ENCODE measurements around the gene KCNB1. TPM values are rescaled to one million over a fixed set of nuclear protein-coding genes. Genes with fewer than 3 reads are reported as not detected.

The KCNB1 gene
- total RNA-seq, 2 experiments from 2014 or later, result not detected

DNA sequence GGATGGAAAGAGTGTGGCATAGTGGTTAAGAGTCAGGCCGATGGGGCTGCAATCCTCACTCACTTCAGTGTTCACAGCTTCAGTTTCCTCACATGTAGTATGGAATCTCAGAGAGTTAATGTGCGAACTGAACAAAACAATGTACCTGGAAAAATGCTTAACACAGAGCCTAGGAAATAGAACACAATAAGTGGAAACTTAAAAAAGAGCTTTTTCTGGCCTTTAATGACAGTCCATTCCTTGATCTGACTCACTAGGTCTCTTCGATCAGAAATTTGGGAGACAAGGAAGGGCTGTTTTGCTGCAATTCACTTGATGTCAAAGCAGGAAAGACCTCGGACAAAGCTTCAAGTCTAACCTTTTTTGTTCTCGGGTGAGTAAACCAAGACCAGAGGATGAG, 56.1 kb downstream of the KCNB1 start:
- DNase-seq (no peak), ATAC-seq (no peak)
- ChIA-PET CTCF (no interaction called here), POLR2A (no interaction called here)
- no peak overlapping the region for H3K4me3 Mint-ChIP-seq
- no peak overlapping the region for H3K27ac Mint-ChIP-seq
- no peaks in the 10 kb centered on the region for H3K36me3 Mint-ChIP-seq (ENCODE audit: low read depth)
- H3K27me3 Mint-ChIP-seq (ENCODE audit: low read depth), result peaks cover 47% of the 10 kb centered on the region
- H3K4me1 Mint-ChIP-seq (ENCODE audit: low read depth), result no peaks in the 10 kb centered on the region
- no peaks in the 10 kb centered on the region for H3K9me3 Mint-ChIP-seq (ENCODE audit: insufficient read depth)

DNA sequence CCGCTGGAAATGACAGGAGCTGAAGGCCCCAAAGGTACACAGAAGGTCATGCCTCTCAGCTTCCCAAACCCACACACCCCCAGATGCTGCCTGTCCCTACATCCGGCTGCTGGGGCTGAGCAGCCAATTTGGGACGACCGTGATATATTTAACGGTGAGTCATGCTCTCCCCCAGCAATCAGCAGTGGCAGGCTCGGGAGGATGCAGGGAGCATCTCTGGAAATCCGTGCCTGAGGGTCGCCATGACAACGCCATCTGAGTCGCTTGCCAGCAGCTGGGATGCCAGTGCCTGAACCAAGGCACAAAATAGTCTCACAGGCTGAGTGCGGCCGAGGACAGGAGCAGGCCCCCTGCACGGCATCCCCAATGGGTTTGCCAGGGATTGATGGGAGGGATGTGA, 57.9 kb downstream of the KCNB1 start:
- ChIA-PET POLR2A (no interaction called here), CTCF (no interaction called here)
- no peaks in the 10 kb centered on the region for H3K36me3 Mint-ChIP-seq (ENCODE audit: low read depth)
- ATAC-seq (no peak), DNase-seq (no peak)
- no peaks in the 10 kb centered on the region for H3K9me3 Mint-ChIP-seq (ENCODE audit: insufficient read depth)
- no peaks in the 10 kb centered on the region for H3K4me1 Mint-ChIP-seq (ENCODE audit: low read depth)
- H3K27ac Mint-ChIP-seq, result no peak overlapping the region
- H3K27me3 Mint-ChIP-seq (ENCODE audit: low read depth), result peaks cover 40% of the 10 kb centered on the region
- H3K4me3 Mint-ChIP-seq, result no peak overlapping the region

DNA sequence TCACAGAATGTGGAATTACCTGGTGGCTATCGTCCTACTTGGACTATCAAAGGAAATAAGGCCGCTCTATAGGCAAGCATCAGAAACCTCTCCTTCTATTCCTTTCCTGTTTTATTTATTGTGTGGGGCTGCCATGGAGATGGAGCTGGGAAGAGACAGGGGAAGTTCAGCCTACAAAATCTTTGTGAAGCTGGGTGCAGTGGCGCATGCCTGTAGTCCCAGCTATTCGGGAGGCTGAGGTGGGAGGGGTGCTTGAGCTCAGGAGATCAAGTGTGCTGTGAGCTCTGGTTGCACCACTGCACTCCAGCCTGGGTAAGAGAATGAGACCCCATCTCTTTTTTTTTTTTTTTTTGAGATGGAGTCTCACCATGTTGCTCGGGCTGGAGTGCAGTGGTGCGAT, 60.3 kb downstream of the KCNB1 start:
- ATAC-seq (no peak), DNase-seq (no peak)
- Mint-ChIP-seq H3K4me3 (no peak overlapping the region), H3K27me3 (ENCODE audit: low read depth) (peaks cover 27% of the 10 kb centered on the region), H3K4me1 (ENCODE audit: low read depth) (no peaks in the 10 kb centered on the region), H3K9me3 (ENCODE audit: insufficient read depth) (no peaks in the 10 kb centered on the region), H3K27ac (no peak overlapping the region), H3K36me3 (ENCODE audit: low read depth) (no peaks in the 10 kb centered on the region)
- ChIA-PET POLR2A (interaction anchor here (0.9 kb wide), 1 partner anchor 52 kb away, joined by 3 read pairs; no protein-coding TSS in a partner anchor), CTCF (no interaction called here)

DNA sequence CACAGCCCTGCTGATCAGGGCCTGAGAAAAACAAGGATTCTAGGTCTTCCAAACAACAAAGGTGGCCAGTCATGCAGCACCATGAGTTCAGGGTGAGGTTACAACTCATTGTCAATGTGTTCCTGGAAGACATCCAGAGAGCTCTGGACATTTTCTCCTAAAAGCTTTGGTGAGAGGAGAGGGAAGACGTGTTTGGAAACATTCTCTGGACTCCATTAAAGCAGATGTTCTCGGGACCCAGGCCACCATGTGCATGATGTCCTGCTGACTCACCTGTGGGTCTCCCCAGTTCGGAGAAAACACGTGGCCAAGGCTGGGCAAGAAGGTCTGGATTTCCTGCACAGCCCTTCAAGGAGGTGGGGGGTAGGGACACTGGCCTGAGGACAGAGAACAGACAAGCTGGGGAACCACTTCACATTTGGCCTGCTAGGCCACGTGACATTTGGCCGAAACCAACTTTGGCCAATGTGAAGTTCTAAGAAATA, 61.6 kb downstream of the KCNB1 start:
- DNase-seq (no peak), ATAC-seq (no peak)
- H3K4me1 Mint-ChIP-seq (ENCODE audit: low read depth), result no peaks in the 10 kb centered on the region
- ChIA-PET CTCF (interaction anchor here (0.7 kb wide), 1 partner anchor 129 kb away, joined by 3 read pairs; no protein-coding TSS in a partner anchor), POLR2A (no interaction called here)
- H3K27ac Mint-ChIP-seq, result no peak overlapping the region
- H3K4me3 Mint-ChIP-seq, result no peak overlapping the region
- no peaks in the 10 kb centered on the region for H3K9me3 Mint-ChIP-seq (ENCODE audit: insufficient read depth)
- H3K36me3 Mint-ChIP-seq (ENCODE audit: low read depth), result no peaks in the 10 kb centered on the region
- peaks cover 23% of the 10 kb centered on the region for H3K27me3 Mint-ChIP-seq (ENCODE audit: low read depth)

DNA sequence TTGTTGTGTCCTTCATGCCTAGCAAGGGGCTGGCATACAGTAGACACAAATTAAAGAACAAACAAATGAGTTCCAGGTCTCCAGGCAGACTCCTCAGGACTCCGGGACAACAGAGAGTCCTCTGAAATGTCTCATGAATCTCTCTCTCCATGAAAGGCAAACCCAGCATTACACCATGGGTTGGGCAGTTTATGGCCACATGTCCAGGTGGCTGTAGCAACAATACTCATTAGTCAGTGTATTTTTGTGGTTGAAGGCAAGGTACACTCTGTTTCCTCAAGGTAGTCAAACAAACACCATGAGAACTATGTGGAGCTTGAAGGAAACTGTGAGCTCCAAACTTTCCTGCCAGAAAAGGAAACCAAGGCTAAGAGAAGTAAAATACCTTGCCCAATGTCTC, 62.2 kb downstream of the KCNB1 start:
- POLR2A ChIA-PET, result no interaction called here
- Mint-ChIP-seq H3K36me3 (ENCODE audit: low read depth) (no peaks in the 10 kb centered on the region), H3K4me3 (no peak overlapping the region), H3K27me3 (ENCODE audit: low read depth) (peaks cover 20% of the 10 kb centered on the region), H3K27ac (no peak overlapping the region), H3K4me1 (ENCODE audit: low read depth) (no peaks in the 10 kb centered on the region), H3K9me3 (ENCODE audit: insufficient read depth) (no peaks in the 10 kb centered on the region)
- ATAC-seq, result no peak
- CTCF ChIA-PET, result interaction anchor here (0.7 kb wide), 1 partner anchor 129 kb away, joined by 3 read pairs; no protein-coding TSS in a partner anchor
- no peak for DNase-seq

DNA sequence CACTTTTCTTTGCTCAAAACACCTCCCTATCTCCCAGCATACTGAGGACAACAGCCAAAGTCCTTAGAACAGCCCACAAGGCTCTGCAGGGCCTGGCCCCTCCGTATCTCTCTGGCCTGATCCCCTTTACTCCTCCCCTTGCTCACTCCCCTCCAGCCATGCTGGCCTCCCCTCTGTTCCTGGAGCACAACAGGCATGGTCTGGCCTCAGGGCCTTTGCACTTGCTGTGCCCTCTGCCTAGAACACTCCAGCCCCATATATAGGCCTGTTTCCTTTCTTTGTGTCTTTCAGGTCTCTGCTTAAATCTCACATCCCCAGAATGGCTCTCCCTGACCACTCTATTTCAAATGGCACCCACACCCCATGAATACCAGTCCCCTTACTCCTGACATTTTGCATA, 62.7 kb downstream of the KCNB1 start:
- no peak overlapping the region for H3K4me3 Mint-ChIP-seq
- ChIA-PET POLR2A (no interaction called here), CTCF (no interaction called here)
- no peaks in the 10 kb centered on the region for H3K36me3 Mint-ChIP-seq (ENCODE audit: low read depth)
- H3K27ac Mint-ChIP-seq, result no peak overlapping the region
- no peak for ATAC-seq
- H3K27me3 Mint-ChIP-seq (ENCODE audit: low read depth), result peaks cover 17% of the 10 kb centered on the region
- no peaks in the 10 kb centered on the region for H3K4me1 Mint-ChIP-seq (ENCODE audit: low read depth)
- H3K9me3 Mint-ChIP-seq (ENCODE audit: insufficient read depth), result no peaks in the 10 kb centered on the region
- no peak for DNase-seq

DNA sequence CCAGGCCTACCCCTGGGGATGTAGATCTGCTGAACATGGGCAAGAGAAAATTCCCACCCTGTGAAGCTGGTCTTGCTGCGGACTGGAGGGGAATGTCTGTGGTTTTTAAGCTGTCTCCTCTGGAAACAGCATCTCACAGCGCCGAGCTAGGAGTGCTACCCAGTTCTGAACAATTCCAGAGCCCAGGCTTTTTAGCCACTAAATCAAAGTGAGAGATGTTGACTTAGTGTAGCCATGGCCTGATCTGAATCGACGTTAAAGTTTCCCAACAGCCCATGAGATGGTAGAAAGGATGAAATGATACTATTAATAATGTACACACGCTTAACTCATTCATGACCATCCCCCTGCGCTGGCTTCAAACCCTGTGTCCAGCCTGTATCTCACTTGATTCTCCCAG, 63.7 kb downstream of the KCNB1 start:
- no peak overlapping the region for H3K27ac Mint-ChIP-seq
- H3K36me3 Mint-ChIP-seq (ENCODE audit: low read depth), result no peaks in the 10 kb centered on the region
- ATAC-seq (no peak), DNase-seq (no peak)
- ChIA-PET POLR2A (no interaction called here), CTCF (no interaction called here)
- H3K9me3 Mint-ChIP-seq (ENCODE audit: insufficient read depth), result no peaks in the 10 kb centered on the region
- H3K4me1 Mint-ChIP-seq (ENCODE audit: low read depth), result no peaks in the 10 kb centered on the region
- H3K4me3 Mint-ChIP-seq, result no peak overlapping the region
- peaks cover 18% of the 10 kb centered on the region for H3K27me3 Mint-ChIP-seq (ENCODE audit: low read depth)

DNA sequence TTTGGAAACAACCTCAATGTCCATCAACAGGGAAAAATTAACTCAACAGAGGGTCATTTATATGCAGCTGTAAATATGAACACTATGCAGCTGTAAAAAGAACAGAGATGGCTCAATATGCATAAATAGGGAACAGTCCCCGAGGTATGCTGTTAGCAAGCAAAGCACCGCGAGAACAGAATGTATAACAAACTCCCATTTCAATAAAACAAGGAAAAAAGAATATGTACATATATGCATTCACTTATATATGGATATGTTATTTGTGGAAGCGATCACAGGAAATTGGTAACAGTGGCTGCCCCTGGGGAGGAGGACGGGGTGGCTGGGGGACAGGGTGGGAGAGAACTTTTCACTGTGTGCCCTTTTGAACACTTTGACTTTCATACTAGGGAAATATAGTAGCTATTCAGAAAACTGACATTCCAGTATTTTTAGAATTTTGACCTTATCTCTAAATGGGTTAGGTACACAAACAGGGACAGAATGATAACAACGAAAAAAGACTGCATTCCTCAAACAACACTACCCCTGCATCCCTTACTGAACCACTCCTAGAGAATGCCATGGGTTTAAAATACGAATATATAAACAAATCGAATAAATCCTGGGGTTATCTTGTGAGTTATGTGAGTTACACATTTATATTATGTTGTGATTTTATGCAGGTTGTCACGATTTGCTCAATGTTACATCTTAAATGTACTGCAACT, 64.5 kb downstream of the KCNB1 start:
- H3K9me3 Mint-ChIP-seq (ENCODE audit: insufficient read depth), result no peaks in the 10 kb centered on the region
- DNase-seq (no peak), ATAC-seq (no peak)
- no peaks in the 10 kb centered on the region for H3K36me3 Mint-ChIP-seq (ENCODE audit: low read depth)
- no peak overlapping the region for H3K27ac Mint-ChIP-seq
- no peaks in the 10 kb centered on the region for H3K4me1 Mint-ChIP-seq (ENCODE audit: low read depth)
- no peak overlapping the region for H3K4me3 Mint-ChIP-seq
- ChIA-PET POLR2A (no interaction called here), CTCF (no interaction called here)
- peaks cover 20% of the 10 kb centered on the region for H3K27me3 Mint-ChIP-seq (ENCODE audit: low read depth)

DNA sequence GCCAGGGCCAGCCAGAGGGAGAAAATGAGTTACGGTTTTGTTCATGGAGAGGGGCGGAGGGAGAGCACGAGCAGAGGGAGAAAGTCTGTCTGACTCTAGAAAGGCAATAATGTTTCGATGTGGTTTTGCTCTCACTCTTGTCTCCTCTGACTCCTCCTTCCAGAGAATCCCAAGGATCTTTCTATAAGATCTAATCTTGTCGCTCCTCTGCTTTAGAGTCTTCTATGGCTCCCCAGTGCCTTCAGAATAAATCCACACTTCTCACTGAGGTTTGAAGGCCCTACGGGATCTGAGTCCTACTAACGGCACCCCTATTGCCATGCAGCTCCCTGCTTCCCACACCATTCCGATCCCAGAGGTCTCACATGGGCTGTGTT, 66.8 kb downstream of the KCNB1 start:
- POLR2A ChIA-PET, result no interaction called here
- CTCF ChIA-PET, result no interaction called here
- Mint-ChIP-seq H3K27ac (no peak overlapping the region), H3K4me1 (ENCODE audit: low read depth) (no peaks in the 10 kb centered on the region), H3K36me3 (ENCODE audit: low read depth) (no peaks in the 10 kb centered on the region), H3K27me3 (ENCODE audit: low read depth) (peaks cover 22% of the 10 kb centered on the region), H3K4me3 (no peak overlapping the region), H3K9me3 (ENCODE audit: insufficient read depth) (no peaks in the 10 kb centered on the region)
- DNase-seq (no peak), ATAC-seq (no peak)

DNA sequence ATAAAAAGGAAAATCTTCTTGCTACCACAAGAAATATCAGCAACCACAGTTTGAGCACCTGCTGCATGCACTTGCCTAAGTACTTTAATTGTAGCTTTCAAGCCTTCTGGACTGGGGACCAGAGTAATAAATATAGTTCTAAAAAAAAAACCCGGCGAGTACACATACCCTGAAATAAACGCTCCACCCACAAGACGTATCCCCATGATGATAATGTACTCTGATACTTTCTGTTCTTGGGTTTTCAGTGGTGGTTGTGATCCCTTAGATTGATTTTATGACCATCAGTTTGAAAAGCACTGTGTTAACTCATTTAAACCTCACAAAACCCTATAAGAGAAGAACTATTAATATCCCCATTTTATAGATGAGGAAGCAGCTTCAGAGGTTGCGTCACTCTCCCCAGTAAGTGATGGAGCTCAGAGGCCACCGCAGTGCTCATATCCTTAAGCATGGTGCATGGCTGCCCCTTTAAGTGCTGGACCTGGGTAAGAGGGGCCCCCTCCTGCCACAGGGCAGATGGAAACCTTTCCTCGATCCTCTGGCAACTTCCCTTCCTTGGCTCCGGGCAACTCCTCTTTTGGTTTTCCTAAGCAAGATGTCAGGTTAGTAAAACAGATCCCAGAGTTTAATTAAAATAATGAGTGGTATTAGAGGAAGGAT, 67.3 kb downstream of the KCNB1 start:
- DNase-seq (no peak), ATAC-seq (no peak)
- H3K36me3 Mint-ChIP-seq (ENCODE audit: low read depth), result no peaks in the 10 kb centered on the region
- no peak overlapping the region for H3K27ac Mint-ChIP-seq
- peaks cover 22% of the 10 kb centered on the region for H3K27me3 Mint-ChIP-seq (ENCODE audit: low read depth)
- H3K4me1 Mint-ChIP-seq (ENCODE audit: low read depth), result no peaks in the 10 kb centered on the region
- ChIA-PET CTCF (no interaction called here), POLR2A (no interaction called here)
- no peaks in the 10 kb centered on the region for H3K9me3 Mint-ChIP-seq (ENCODE audit: insufficient read depth)
- no peak overlapping the region for H3K4me3 Mint-ChIP-seq

DNA sequence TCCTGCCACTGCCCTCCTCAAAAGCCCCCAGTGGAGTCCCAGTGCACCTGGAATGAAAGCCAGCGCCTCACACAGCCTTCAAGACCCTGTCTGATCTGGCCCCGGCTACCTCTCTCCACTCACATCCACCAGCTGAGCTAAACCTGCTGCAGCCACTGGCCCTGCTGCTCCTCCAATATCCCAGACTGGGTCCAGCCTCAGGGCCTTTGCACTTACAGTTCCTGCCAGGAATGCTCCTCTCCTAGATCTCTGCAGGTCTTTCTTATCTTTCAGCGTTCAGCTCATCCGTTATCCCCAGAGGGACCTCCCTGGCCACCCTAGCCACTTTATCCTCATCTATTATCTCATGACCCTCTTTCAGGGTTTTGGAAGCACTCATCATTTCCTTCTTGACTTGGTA, 68.8 kb downstream of the KCNB1 start:
- ATAC-seq (no peak), DNase-seq (no peak)
- ChIA-PET CTCF (no interaction called here), POLR2A (no interaction called here)
- H3K4me1 Mint-ChIP-seq (ENCODE audit: low read depth), result no peaks in the 10 kb centered on the region
- H3K36me3 Mint-ChIP-seq (ENCODE audit: low read depth), result no peaks in the 10 kb centered on the region
- peaks cover 26% of the 10 kb centered on the region for H3K27me3 Mint-ChIP-seq (ENCODE audit: low read depth)
- H3K4me3 Mint-ChIP-seq, result no peak overlapping the region
- H3K9me3 Mint-ChIP-seq (ENCODE audit: insufficient read depth), result no peaks in the 10 kb centered on the region
- no peak overlapping the region for H3K27ac Mint-ChIP-seq

DNA sequence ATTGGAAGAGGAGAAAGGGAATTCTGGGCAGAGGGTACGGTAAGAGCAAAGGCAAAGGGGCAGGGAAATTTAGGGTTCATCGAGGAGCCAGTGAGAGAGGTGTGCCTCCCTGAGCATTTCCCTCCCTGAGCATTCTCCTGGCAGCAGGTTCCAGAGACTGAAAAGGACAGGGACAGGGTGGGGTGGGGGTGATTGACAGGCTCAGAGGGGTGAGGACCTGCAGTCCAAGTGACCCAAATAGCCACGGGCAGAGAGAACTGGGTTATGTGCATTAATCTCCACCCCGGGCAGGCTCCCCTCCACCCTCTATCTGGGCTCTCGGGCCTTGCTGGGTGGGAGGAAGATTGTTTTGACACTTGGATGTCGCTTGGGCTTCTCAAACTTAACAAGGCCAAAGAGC, 69.5 kb downstream of the KCNB1 start:
- ATAC-seq, result no peak
- H3K27me3 Mint-ChIP-seq (ENCODE audit: low read depth), result peaks cover 26% of the 10 kb centered on the region
- ChIA-PET CTCF (no interaction called here), POLR2A (no interaction called here)
- H3K4me3 Mint-ChIP-seq, result no peak overlapping the region
- H3K36me3 Mint-ChIP-seq (ENCODE audit: low read depth), result no peaks in the 10 kb centered on the region
- no peak overlapping the region for H3K27ac Mint-ChIP-seq
- no peaks in the 10 kb centered on the region for H3K9me3 Mint-ChIP-seq (ENCODE audit: insufficient read depth)
- H3K4me1 Mint-ChIP-seq (ENCODE audit: low read depth), result no peaks in the 10 kb centered on the region
- no peak for DNase-seq

DNA sequence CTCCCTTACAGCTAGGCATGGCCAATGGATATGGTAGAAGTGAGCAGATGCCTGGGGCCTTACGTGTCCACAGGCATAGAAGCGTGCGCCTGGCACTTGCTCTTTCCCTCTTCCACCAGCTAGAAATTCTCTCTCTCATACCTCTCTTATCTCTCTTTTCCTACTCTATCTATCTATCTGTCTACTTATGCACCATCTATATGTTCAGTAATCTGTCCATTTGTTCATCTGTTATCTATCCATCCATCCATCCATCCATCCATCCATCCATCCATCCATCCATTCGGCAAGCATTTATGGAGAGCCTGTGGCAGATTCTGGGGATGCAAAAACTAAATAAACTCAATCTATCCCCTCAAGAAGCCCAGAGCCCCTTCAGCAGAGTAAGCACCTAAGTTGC, 70.2 kb downstream of the KCNB1 start:
- no peak overlapping the region for H3K27ac Mint-ChIP-seq
- CTCF ChIA-PET, result no interaction called here
- H3K9me3 Mint-ChIP-seq (ENCODE audit: insufficient read depth), result no peaks in the 10 kb centered on the region
- peaks cover 25% of the 10 kb centered on the region for H3K27me3 Mint-ChIP-seq (ENCODE audit: low read depth)
- POLR2A ChIA-PET, result no interaction called here
- H3K4me3 Mint-ChIP-seq, result no peak overlapping the region
- ATAC-seq (no peak), DNase-seq (no peak)
- H3K36me3 Mint-ChIP-seq (ENCODE audit: low read depth), result no peaks in the 10 kb centered on the region
- no peaks in the 10 kb centered on the region for H3K4me1 Mint-ChIP-seq (ENCODE audit: low read depth)

Data from activated CD8-positive, alpha-beta T cell treated with anti-CD3 and anti-CD28 coated beads, Interleukin-2, amount 10 ng/mL, durations not matched to agents 7 days and 5 days (primary cell).